ENCODE results near the gene AQR. TPM values are rescaled to one million over a fixed set of nuclear protein-coding genes. Genes with fewer than 3 reads are reported as not detected.

AQR gene
- total RNA-seq, 1 experiment from 2014 or later, result 54.4 TPM

GRCh38 chr15:35005933-35006332 is 36.4 kb upstream of the AQR start:
- no peak overlapping the region for H3K23ac ChIP-seq (ENCODE audit: insufficient read length, low read depth, low read length)
- no peak overlapping the region for H3K4ac ChIP-seq (ENCODE audit: low read depth, low read length)
- Mint-ChIP-seq H3K36me3 (ENCODE audit: insufficient read depth in 1 of 3, low read depth in 3 of 3) (no peaks in the 10 kb centered on the region; a peak in 2 of 7 replicates), H3K27me3 (ENCODE audit: low read depth) (no peaks in the 10 kb centered on the region), H3K4me3 (no peak overlapping the region), H3K27ac (no peak overlapping the region), H3K9me3 (peaks cover 0 to 2% of the 10 kb centered on the region in 2 experiments; a peak in 1 of 5 replicates), H3K4me1 (peaks cover 3 to 9% of the 10 kb centered on the region in 2 experiments; a peak in 2 of 4 replicates)
- no peaks in the 10 kb centered on the region for H4K20me1 ChIP-seq (ENCODE audit: control insufficient read depth, insufficient read depth, insufficient read length)
- H2BK20ac ChIP-seq (ENCODE audit: low read depth, low read length, poor library complexity, severe bottlenecking), result no peak overlapping the region
- H2BK120ac ChIP-seq (ENCODE audit: low read depth, low read length, poor library complexity, severe bottlenecking), result no peak overlapping the region
- no peaks in the 10 kb centered on the region for H3K4me1 ChIP-seq (ENCODE audit: insufficient read depth, low read length)
- H4K8ac ChIP-seq (replicated peaks; ENCODE audit: insufficient read length, low read depth, low read length), result no peak overlapping the region
- no peak overlapping the region for H3K9ac ChIP-seq (ENCODE audit: extremely low read depth, insufficient read length, low read length)
- no peak overlapping the region for H2BK12ac ChIP-seq (ENCODE audit: insufficient read length, low read depth, low read length)
- H4K5ac ChIP-seq (ENCODE audit: insufficient read length, low read depth, low read length), result no peak overlapping the region
- no peak for DNase-seq
- H3K79me1 ChIP-seq (ENCODE audit: insufficient read depth, low read depth, low read length, poor library complexity, severe bottlenecking), result no peaks in the 10 kb centered on the region
- H2AFZ ChIP-seq (ENCODE audit: low read length), result no peak overlapping the region
- H3K56ac ChIP-seq (ENCODE audit: insufficient read length, low read depth, low read length), result no peak overlapping the region
- no peak overlapping the region for H3T11ph ChIP-seq (ENCODE audit: low read length)
- no peaks in the 10 kb centered on the region for H3K23me2 ChIP-seq (ENCODE audit: insufficient read length, low read depth, low read length, poor library complexity, severe bottlenecking)
- no peak for TF ChIP-seq CTCF (conservative IDR thresholded peaks at IDR 0.05)
- H3K79me2 ChIP-seq (ENCODE audit: insufficient read depth, low read length), result no peaks in the 10 kb centered on the region
- no CpG with 5 or more reads among the region's 6 CpGs for WGBS (ENCODE audit: extremely low coverage, insufficient read length, low lambda C conversion rate)
- H4K91ac ChIP-seq (ENCODE audit: insufficient read length, low read depth, low read length), result no peak overlapping the region
- H3K27ac ChIP-seq (ENCODE audit: insufficient read length, low read depth, low read length), result no peak overlapping the region
- H3K18ac ChIP-seq (ENCODE audit: insufficient read length, low read depth, low read length), result no peak overlapping the region
- H3K27me3 ChIP-seq (ENCODE audit: insufficient read depth, low read length), result no peaks in the 10 kb centered on the region
- no peak overlapping the region for H2BK15ac ChIP-seq (ENCODE audit: low read depth, low read length)
- H3K4me2 ChIP-seq (ENCODE audit: insufficient read depth, insufficient read length, low read length), result no peak overlapping the region
- H3K9me3 ChIP-seq (ENCODE audit: control insufficient read depth, low read depth, low read length), result no peaks in the 10 kb centered on the region
- no peak overlapping the region for H2AK5ac ChIP-seq (ENCODE audit: insufficient read length, low read length)
- H3K14ac ChIP-seq (ENCODE audit: insufficient read depth, low read length), result no peak overlapping the region
- H2BK5ac ChIP-seq (ENCODE audit: insufficient read length, low read length), result no peak overlapping the region
